Smooth muscle cell (in vitro differentiated cells): ENCODE measurements around the gene CCDC190. TPM values are rescaled to one million over a fixed set of nuclear protein-coding genes. Genes with fewer than 3 reads are reported as not detected.
"Not testable (repeated sequence)": the region's sequence is repeated elsewhere in the genome, so short reads cannot be mapped to it uniquely, and the experiment has no call there.

Source experiments
- DNase-seq: peaks from one replicate; lab custom pipeline; 2025; ENCODE audit not compliant: unreplicated experiment; lab: John Stamatoyannopoulos, UW
- H2AFZ ChIP-seq: fragments of 200-600 bp; sonication (generic); 2 replicates; pipeline ENCODE4 v1.6.0; 2016; ENCODE audit warnings: antibody characterized with exemption, low read depth, mild to moderate bottlenecking
- H3F3A ChIP-seq: fragments of 200-600 bp; sonication (generic); 2 replicates; pipeline ENCODE4 v1.6.0; 2017; ENCODE audit warnings: antibody characterized with exemption, low read depth
- H3K27ac ChIP-seq: fragments of 200-600 bp; sonication (generic); 2 replicates; pipeline ENCODE4 v1.5.1; 2016; ENCODE audit warnings: low read depth, mild to moderate bottlenecking
- H3K27me3 ChIP-seq: fragments of 200-600 bp; sonication (generic); 2 replicates; pipeline ENCODE4 v1.6.1; 2016; ENCODE audit warnings: low read depth, mild to moderate bottlenecking
- H3K36me3 ChIP-seq: fragments of 200-600 bp; sonication (generic); 2 replicates; pipeline ENCODE4 v1.5.1; 2016; ENCODE audit warnings: low read depth
- H3K4me1 ChIP-seq: fragments of 200-600 bp; sonication (generic); 2 replicates; pipeline ENCODE4 v1.5.1; 2016; ENCODE audit warnings: low read depth
- H3K4me2 ChIP-seq: fragments of 200-600 bp; sonication (generic); 2 replicates; pipeline ENCODE4 v1.6.0; 2016; ENCODE audit warnings: mild to moderate bottlenecking
- H3K4me3 ChIP-seq: fragments of 200-600 bp; sonication (generic); 2 replicates; pipeline ENCODE4 v1.5.1; 2016; ENCODE audit warnings: mild to moderate bottlenecking
- H3K79me2 ChIP-seq: fragments of 200-600 bp; sonication (generic); 2 replicates; pipeline ENCODE4 v1.6.0; 2016; ENCODE audit warnings: low read depth, mild to moderate bottlenecking
- H3K9ac ChIP-seq: fragments of 200-600 bp; sonication (generic); 2 replicates; pipeline ENCODE4 v1.6.0; 2016; ENCODE audit warnings: low read depth
- H3K9me3 ChIP-seq: fragments of 200-600 bp; sonication (generic); replicated peaks from 2 replicates; pipeline ENCODE4 v1.5.1; 2016; ENCODE audit warnings: low read depth
- H4K20me1 ChIP-seq: fragments of 200-600 bp; sonication (generic); 2 replicates; pipeline ENCODE4 v1.6.0; 2016; ENCODE audit warnings: low read depth
- CTCF ChIP-seq: fragments of 200-600 bp; sonication (generic); IDR thresholded peaks from 2 replicates; pipeline ENCODE4 v1.5.1; 2017; ENCODE audit warnings: borderline replicate concordance, mild to moderate bottlenecking, antibody characterized with exemption; ENCODE audit not compliant: insufficient read depth, poor library complexity, severe bottlenecking
- WGBS: methylation state at CpG from one replicate; pipeline ENCODE4 v1.1.7; 2016; ENCODE audit warnings: low lambda C conversion rate; 5-methylcytosine and 5-hydroxymethylcytosine counted together
- polyA plus RNA-seq: library from polyadenylated mRNA; unstranded; fragments of >200 nt; fragmentation: Nextera tagmentation; extraction: Ambion mirVana; gene quantifications from 2 replicates; pipeline ENCODE4 v1.2.1, GENCODE V29; 2016
- total RNA-seq: library from RNA; depleted of rRNA; stranded (reverse); fragments of >200 nt; gene quantifications from 2 replicates; pipeline ENCODE4 v1.2.3, GENCODE V29; 2014

The CCDC190 gene
- total and polyA plus RNA-seq, 2 experiments from 2014 or later, result not detected

GRCh38 chr1:162823771-162824525 is 37.0 kb downstream of the CCDC190 start:
- no peaks in the 10 kb centered on the region for H3K36me3 ChIP-seq
- no peak overlapping the region for H3K27ac ChIP-seq
- H3F3A ChIP-seq, result no peaks in the 10 kb centered on the region
- no peak overlapping the region for H2AFZ ChIP-seq
- no peak for DNase-seq
- no peaks in the 10 kb centered on the region for H4K20me1 ChIP-seq
- peaks cover 7% of the 10 kb centered on the region for H3K4me1 ChIP-seq
- TF ChIP-seq CTCF, result no peak
- H3K9me3 ChIP-seq, result no peaks in the 10 kb centered on the region
- H3K4me3 ChIP-seq, result no peak overlapping the region
- H3K27me3 ChIP-seq, result peaks cover 41% of the 10 kb centered on the region
- H3K79me2 ChIP-seq, result no peaks in the 10 kb centered on the region
- 65% methylated on average over 2 of the region's 2 CpGs for WGBS
- no peak overlapping the region for H3K9ac ChIP-seq
- no peak overlapping the region for H3K4me2 ChIP-seq

DNA sequence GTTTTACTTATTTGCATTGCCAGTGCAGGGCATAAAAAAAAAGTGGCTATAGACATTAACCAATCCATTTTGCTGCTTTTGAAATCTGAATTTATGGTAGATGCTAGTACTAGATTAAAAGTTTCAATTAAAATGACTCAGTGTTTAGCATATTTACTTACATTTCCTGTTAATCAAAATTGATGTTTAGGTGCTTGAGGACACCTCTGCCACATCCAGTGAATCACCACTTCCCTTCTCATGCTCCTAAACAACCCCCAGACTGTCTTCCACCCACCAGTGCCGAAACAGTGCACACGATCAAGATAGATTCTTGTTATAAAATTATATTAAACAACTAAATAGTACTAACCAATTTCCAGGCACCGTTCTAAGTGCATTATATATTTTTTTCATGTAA is 37.7 kb downstream of the CCDC190 start:
- H2AFZ ChIP-seq, result no peak overlapping the region
- no peak overlapping the region for H3K9ac ChIP-seq
- no peaks in the 10 kb centered on the region for H3K79me2 ChIP-seq
- H3F3A ChIP-seq, result no peaks in the 10 kb centered on the region
- peaks cover 34% of the 10 kb centered on the region for H3K27me3 ChIP-seq
- no peak for TF ChIP-seq CTCF
- peaks cover 7% of the 10 kb centered on the region for H3K4me1 ChIP-seq
- 81% methylated on average over 3 of the region's 3 CpGs for WGBS
- no peaks in the 10 kb centered on the region for H3K36me3 ChIP-seq
- H3K4me3 ChIP-seq, result no peak overlapping the region
- H3K9me3 ChIP-seq, result no peaks in the 10 kb centered on the region
- H3K27ac ChIP-seq, result no peak overlapping the region
- no peak for DNase-seq
- no peaks in the 10 kb centered on the region for H4K20me1 ChIP-seq
- H3K4me2 ChIP-seq, result peak overlapping the region; percentile 84

GRCh38 chr1:162822391-162823200 is 38.4 kb downstream of the CCDC190 start:
- Histone ChIP-seq H4K20me1 (no peaks in the 10 kb centered on the region), H3K9ac (no peak overlapping the region), H2AFZ (peak overlapping the region; percentile 69), H3K79me2 (no peaks in the 10 kb centered on the region), H3K27ac (no peak overlapping the region), H3K4me3 (peak overlapping the region; percentile 41), H3K4me2 (peak overlapping the region; percentile 84), H3K27me3 (peaks cover 33% of the 10 kb centered on the region), H3K9me3 (no peaks in the 10 kb centered on the region), H3K4me1 (peaks cover 7% of the 10 kb centered on the region), H3F3A (no peaks in the 10 kb centered on the region), H3K36me3 (no peaks in the 10 kb centered on the region)
- TF ChIP-seq CTCF, result no peak
- WGBS, result 6% methylated on average over 44 of the region's 44 CpGs
- no peak for DNase-seq

GRCh38 chr1:162818666-162819065 is 42.3 kb downstream of the CCDC190 start:
- not testable (repeated sequence) for H4K20me1 ChIP-seq, H3K9ac ChIP-seq, H2AFZ ChIP-seq, H3K36me3 ChIP-seq, H3F3A ChIP-seq, H3K4me1 ChIP-seq, H3K4me3 ChIP-seq, DNase-seq, H3K4me2 ChIP-seq, H3K79me2 ChIP-seq, H3K27ac ChIP-seq, H3K9me3 ChIP-seq
- H3K27me3 ChIP-seq, result peaks cover 28% of the 10 kb centered on the region
- WGBS, result 75% methylated on average over 1 of the region's 1 CpG

DNA sequence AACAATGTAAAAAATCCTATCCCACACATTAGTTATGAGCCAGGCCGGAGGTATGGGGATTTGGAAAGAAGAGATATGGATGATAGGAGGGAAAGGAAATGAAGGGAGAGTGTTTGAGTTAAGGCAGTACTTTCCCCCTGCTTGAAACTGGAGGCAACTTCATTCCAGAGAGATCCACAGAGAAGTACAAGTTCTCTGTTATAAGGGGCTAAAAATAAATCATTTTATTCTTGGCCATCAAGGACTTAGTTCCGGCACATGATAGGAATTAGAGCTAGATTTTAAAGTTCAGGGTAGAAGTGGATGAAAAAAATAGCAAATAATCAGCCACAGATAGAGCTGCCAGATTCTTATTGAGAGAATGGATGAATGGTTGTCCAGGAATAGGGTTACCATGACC is 42.8 kb downstream of the CCDC190 start:
- H3K79me2 ChIP-seq, H3K4me2 ChIP-seq, H3K27ac ChIP-seq, DNase-seq, H3K36me3 ChIP-seq, H3K9me3 ChIP-seq, H3F3A ChIP-seq, H2AFZ ChIP-seq, H3K4me3 ChIP-seq, H3K4me1 ChIP-seq, H3K9ac ChIP-seq, H4K20me1 ChIP-seq: not testable (repeated sequence)
- WGBS, result 77% methylated on average over 2 of the region's 2 CpGs
- H3K27me3 ChIP-seq, result peaks cover 23% of the 10 kb centered on the region

GRCh38 chr1:162812357-162812756 is 48.6 kb downstream of the CCDC190 start:
- not testable (repeated sequence) for H3K9ac ChIP-seq, H3K4me1 ChIP-seq, H2AFZ ChIP-seq, H3K27ac ChIP-seq, DNase-seq, H3F3A ChIP-seq, H3K4me2 ChIP-seq, H3K79me2 ChIP-seq, H3K9me3 ChIP-seq, H3K27me3 ChIP-seq, H3K4me3 ChIP-seq, H3K36me3 ChIP-seq, H4K20me1 ChIP-seq
- 98% methylated on average over 2 of the region's 2 CpGs for WGBS
